ENCODE data around the gene EIF1.
A peak's percentile ranks its signal among the peaks of the same experiment; 100 is the strongest.

EIF1 gene

DNA sequence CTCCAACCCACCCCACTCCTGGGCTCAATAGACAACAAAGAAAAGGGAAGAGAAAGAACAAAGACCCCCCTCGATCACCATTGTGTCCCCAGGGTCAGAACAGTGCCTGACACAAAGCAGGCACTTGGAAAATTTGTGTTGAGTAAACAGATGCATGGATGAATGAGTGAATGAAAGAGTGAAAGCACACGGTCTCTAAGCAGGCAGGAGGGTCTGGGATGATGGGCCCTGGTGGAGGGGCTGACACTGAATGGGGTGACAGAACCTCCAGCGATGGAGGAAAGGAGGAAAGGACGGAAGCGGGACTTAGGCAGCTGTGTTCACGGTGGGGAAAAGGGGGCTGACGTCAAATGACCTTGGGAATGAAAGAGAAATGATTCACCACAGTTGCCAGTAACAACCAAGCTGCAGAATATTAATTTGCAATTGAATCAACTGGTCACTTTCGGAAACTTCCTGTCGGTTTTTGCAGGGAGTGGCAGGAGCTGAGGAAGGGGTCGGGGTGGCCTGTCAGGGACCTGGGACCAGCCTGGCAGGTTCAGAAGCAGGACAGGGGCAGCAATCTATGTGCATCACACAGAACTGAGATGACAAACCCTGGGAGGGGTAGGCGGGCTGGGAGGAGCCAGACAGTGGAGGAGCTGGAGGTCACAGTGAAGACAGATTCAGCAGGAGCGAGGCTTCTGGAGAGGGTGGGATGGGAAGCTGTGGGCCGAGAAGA is 16.7 kb downstream of the EIF1 start:
- DNase-seq: peak; percentile 85

DNA sequence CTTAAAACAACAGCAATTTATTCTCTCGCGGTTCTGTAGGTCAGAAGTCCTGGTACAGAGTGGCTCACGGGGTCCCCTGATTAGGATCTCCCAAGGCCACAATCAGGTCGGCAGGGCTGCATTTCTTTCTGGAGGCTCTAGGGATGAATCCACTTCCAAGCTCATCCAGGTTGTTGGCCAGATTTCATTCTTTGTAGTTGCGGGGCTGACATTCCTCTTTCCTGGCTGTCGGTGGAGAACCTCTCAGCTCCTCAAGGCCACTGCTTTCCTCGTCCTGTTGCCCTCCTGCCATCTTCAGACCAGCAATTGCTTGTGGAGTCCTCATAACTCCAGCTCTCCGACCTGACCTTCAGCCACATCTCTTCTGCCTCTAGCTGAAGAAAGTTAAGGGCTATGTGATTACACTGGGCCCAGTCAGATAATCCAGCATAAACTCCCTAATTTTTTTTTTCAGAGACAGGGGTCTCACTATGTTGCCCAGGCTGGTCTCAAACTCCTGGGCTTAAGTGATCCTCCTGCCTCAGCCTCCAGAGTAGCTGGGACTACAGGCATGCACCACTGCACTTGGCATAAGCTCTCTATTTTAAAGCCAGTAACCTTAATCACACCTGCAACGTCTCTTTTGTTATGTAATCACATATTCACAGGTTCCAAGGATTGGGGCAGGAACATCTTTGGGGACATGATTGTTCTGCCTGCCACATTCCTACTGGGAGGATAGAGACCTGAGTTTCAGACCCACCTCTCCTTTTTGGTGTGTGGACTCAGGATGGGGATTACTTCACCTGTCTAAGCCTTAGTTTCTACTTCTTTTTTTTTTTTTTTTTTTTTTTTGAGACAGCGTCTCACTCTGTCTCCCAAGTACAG is 19.4 kb downstream of the EIF1 start:
- peak; percentile 54 for DNase-seq

DNA sequence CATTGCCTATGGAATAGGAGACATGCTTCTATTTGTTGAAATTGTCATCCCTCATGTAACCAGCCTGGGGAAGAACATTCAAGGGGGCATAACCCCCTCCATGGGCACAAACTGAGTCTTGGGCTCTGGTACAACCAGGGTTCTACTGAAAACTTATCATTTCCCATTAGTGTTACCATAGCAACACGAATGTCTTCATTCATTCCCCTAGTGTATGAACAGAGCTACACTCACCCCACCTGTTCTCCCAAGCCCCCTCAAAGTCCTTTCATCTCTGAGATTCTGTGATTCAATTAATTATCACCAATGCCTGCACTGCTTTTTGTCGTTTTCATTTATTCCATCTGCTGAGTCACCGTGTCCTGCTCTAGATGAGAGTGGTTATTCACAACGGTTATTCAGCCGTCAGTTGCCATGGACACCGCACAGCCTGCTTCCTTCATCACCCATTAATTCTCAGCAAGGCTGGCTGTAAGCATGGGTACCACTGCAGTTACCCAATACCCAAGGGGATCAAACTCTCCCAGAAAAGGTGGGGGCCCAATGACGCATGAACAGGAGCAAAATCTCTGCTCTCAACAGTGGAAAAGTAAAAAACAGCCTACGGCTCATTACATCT is 21.9 kb downstream of the EIF1 start:
- peak; percentile 55 for DNase-seq

DNA sequence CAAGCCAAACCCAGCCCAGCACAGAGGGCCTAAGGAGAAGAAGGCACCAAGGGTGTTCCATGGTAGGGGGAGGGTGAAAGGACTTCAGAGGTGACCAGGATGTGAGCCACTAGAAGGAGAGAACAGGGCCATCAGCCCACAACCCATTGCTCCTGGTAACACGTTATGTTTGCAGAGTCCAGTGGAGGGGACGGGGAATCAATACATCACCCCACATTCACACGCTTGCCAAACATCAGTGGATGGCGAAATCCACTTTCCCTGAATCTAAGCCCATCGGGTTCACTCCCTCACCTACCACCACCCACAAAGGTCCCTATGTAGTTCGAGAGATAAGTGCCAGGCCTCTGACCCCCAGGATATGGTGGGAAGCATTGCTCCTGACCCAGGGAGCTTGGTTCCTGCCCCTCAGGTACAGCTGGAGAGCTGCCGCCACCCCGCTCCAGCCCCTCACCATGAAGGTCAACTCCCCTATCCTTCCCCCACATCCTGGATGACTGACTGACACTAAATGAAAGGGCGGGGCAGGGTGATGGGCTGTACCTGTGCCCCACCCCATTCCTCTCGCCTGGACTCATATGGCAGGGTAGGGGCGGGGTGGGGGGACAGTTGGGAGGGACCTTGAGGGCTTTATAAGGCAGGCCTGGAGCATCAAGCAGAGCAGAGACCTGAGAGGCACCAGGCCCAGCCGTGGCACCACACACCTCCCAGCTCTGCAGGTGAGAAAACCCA is 23.1 kb downstream of the EIF1 start, which contains the start of gene GAST:
GAST (plus strand) TSS at position 663 of the 732 bp plus-strand sequence. CDS start 3,106 bp downstream, outside the sequence.
- no peak for DNase-seq

DNA sequence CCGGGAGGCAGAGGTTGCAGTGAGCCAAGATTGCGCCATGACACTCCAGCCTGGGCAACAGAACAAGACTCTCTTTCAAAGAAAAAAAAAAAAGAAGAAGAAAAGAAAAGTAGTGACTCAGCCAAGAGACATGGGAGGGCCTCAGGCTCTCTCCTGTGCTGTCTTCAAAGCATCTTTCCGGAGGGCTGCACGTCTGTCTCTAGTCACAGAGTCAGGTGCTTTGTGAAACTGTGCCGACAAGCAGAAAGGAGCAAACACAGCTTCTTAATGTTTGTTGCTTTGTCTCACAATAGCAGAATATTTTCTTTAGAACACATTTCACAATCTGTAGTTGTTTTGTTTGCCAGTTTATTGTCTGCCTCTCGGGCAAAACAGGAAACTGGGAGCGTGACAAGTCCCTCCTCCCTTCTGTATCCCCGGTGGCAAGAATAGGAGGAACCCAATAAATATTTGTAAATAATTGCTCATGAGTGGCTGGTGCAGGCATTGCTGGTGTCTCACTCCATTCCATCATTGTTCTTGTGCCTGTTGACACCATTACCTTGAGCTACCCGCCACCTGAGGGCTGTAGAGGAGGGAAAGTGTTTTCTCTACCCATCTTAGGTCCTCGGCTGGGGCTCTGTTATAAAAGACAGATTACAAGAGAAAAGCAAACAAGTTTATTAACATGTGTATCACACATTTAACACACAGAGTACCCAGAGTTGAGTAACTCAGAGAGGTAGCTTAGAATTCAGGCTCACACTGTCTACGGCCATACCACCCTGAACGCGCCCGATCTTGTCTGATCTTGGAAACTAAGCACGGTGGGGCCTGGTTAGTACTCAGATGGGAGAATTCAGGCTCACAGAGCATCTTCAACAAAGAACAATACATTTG is 29.0 kb downstream of the EIF1 start:
- DNase-seq: peak; percentile 95

DNA sequence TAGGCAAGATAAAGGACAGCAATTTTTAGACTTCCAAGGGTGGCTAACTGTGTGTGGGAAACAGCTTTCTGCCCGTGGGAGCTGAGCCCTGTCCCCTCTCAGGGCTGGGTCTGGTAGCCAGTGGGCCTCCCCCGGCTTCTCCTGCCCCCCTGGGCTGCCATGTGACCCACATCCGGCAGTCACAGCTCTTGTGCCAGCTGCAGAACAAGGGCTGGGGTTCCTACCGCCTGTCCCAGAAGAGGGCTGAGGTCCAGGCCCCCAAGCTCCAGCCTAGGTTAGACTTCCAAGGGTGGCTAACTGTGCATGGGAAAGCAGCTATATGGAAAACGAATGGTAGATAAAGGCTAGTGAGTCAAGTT is 29.6 kb downstream of the EIF1 start:
- DNase-seq: peak; percentile 62

DNA sequence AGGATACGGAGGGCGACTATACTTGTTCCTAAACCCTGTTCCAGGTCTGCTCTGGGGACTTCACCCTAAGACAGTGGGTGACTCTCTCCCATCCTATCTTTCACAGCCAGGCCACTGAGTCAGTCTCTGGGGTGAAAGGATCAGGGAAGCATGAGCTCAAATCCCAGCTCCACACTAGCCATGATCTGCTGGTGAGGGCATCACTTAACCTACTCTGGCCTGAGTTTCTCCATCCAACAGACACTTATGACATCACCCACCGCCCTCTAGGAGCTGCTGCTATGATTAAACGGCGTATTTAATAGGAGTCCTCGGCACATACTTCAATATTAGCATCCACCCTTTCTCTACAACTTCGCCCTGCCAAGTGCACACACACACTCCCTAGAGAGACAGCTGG is 33.5 kb downstream of the EIF1 start:
- DNase-seq: no peak

DNA sequence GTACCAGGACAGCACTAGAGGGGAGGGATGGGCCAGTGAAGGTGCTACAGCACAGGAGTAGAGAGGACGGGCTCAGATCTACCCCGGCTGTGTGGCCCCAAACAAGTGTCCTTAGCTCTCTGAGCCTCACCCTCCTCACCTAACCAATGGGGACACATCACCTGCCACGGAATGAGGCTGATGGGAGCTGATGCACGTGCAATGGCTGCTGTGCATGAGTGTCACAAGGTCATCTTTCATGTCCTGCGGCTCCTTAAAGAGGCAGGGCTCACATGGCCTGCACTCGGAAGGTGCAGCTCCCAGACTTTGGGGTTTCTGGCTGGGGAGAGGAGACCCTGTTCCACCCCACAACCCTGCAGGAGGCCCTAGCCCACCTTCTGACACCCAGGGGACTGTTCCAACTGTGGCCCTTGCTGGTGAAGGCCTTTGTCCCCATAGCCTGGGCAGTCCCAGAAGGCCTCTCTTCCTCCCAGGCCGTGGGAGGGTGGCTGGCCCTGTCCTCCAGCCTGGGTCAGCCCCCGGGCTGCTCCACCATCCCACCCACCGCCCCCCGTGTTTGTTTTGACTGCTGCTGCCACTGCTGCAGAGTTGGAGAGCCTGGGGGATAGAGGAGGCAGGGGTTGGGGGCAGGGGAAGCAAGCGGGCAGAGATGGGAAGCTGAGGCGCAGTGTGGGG is 35.3 kb downstream of the EIF1 start:
- DNase-seq: no peak

DNA sequence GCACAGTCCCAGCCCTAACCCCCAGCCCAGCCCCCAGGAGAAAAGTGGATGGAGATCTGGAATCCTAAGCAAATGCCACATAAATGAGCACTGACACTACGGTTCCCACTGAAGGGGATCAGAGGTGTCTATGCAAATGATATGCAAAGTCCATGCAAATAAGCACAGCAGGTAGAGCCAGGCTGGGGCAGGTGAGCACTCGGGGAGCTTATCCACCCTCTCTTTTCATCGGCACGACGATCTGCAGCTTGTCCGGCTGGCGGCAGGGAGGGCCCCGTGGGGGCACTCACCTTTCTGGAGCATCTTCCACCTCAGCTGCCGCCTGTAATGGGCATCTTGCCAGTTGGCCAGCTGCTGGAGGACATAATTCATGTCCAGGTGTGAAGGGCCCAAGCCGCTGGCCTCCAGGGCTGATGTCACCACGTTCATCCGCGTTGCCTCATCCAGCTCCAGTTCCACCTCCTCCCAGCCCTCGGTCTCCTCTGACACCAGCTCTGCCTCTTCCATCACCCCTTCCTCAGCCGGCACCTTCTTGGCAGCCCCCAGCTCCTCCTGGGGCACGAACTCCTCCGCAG is 35.9 kb downstream of the EIF1 start:
- no peak for DNase-seq

DNA sequence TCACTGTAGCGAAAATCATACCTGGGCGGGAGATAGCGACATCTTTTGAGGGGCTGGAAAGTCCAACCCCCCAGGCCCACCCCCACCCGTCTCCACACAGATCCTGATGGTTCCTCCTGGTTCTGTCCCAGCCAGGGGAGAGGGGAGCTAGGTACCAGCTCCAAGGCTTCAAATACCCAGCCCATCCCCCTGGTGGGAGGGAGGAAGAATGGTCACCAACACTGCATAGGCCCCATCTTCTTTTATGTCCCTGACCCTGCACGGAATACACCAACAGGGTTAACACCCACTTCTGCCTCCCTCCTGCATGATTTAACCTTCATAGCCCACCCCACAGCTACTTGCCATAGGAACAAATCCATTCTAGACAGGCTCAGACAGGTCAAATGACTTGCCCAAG is 36.4 kb downstream of the EIF1 start:
- DNase-seq: no peak

DNA sequence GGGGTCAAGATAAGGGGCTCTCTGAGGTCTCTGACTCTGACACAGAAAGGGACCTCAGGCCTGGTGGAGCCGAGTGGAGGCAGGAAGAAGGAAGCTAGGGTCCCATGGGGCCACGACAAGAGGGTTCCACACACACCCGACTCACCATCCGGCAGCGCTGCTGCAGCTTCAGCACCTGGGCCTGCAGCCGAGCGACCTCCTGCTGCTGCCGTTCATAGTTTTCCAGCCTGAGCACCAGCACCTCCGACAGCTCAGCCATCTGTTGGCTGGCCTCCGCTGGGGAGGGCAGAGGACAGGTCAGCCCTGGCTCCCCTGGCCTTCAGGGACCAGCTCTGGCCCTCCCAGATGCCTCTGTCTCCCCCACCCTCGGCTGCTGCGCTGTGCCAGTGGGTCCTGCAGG is 39.4 kb downstream of the EIF1 start:
- peak; percentile 55 for DNase-seq

DNA sequence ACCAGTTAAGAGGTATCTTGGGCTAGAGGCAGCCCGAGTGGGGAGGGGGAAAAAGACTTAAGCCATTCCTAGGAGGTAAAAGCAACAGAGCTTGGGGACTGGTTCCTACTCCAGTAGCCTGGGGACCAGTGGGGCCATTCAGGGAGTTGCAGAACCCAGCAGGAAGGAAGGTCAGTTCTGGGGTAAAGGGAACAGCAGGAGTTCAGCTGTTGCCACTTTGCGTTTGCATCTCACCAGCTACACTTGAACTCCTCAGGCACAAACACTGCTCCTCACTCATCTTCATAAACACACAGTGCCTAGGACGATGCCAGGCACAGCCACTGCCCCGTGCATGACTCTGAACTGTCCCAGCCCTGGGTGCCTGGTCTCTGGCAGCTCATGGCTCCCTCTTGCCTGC is 41.8 kb downstream of the EIF1 start:
- no peak for DNase-seq

DNA sequence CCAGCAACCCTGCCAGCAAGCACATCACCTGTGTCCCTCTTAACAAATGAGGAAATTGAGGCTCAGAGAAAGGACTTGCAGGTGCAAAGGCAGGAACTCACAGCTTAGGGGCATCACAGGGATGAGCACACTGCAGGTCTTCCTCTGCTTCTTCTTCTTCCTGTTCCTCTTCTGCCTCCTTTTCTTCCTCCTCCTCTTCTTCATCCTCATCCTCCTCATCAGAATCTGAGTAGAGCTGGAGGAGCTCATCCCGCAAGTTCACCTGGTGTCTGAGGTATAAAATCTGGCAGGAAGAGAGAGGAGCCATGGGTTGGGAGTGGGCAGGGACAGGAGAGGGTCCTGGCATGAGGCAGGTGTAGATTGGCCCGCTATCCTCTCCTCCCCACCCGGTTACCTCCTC is 43.2 kb downstream of the EIF1 start:
- DNase-seq: no peak

DNA sequence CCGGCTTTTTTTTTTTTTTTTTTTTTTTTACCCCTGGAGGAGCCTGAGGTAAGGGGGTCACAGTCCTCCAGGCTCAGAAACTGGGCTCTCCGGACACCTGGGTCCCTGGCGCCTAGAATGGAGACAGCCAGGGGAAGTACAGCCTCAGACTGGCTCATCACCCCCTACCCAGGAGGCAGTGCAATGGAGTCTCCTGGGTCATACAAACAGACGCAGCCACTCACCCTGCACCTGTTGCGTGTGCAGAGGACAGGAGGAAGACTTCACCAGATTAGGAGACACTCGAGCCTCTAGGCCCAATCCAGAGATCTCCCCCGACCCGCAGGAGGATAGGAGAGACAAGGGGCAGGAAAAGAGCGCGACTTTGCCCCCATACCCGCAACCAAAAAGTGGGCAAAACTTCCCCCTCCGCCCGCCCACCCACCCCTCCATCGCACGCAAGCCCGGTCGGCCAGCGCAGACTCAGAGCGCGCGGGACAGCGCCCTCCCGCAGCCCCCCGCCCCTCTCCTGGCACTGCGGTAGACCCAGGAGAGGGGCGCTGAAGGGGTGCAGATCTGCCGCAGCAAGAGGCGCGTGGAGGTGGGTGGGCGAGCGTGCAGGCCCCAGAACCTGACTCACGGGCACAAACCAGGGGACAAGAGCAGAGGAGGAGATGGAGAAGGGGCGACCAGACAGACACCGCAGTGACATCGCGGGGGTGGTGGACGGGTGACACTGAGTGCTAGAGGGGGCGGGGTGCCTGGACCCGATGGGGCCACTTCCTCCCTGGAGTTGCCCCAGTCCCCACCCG is 44.9 kb downstream of the EIF1 start:
- DNase-seq: no peak

DNA sequence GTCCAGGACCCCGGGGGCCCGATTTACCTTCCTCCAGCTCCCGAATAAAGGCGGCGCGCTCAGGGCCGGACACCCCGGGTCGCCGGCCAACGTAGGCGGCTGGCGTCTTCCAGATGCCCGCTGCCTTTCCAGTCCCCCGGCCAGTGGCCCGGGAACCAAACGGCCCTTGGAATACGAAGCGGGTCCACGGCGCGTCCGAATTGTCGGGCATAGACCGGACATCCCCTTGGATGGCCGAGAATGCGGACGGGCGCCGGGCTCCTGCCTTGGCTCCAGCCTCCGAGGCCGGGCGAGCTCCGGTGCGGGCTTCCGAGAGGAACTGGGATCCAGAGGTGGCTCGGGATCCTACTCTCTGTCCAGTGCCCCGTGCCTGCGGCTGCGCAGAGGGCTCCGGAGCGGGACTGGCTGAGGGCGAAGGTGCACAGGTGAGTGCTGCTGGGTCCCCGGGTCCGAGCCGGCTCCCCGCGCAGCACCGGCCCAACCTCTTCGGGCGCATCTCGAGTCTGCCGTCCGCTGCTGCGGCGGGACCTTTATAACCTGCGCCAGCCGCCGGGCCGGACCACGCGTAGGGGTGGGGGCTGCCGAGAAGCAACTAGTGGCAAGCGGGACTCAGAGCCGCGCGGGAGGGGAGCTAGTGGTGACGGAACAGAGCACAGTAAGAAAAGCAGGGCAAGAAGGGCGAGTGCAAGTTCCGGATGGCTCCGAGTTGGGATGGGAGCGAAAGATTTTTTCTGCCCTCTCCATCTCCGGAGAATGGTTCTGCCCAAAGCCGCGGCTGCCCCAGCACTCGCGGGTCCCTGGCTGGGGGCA is 45.7 kb downstream of the EIF1 start, which contains the start of gene HAP1:
HAP1 (minus strand) TSS at position 505 of the 810 bp plus-strand sequence; CDS start at position 496, 9 bp downstream.
- peak; percentile 88 for DNase-seq

DNA sequence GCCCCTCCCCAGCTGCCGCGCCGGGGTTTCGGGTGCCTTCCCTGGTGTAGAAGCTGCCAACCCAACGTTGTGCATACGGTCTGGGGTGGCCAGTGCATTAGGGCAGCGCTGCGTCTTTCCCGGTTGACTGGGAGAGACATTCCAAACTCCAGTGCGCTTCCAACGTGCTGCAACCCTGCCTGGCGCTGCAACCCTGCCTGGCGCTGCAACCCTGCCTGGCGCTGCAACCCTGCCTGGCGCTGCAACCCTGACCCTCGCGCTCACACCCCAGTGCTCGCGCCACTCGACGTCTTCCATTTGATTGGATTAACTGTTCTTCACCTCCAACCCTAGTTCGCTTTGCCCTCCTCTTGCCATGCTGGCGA is 46.2 kb downstream of the EIF1 start:
- DNase-seq: no peak

DNA sequence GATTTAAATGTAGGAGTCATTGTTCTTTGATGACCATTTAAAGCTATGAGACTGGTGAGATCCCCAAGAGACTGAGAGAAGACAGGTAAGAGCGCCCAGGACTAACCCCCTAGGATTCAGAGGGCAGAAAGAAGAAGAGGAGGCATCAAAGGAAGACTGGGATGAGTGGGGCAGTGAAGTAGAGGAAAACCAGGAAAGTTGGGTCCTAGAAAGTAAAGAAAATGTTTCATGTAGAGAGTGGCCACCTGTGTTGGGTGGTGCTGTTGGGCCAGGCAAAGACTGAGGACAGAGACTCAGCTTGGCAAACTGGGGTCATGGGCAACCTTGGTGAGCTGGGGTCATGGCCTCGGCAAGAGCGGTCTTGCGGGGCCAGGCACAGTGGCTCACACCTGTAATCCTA is 47.1 kb downstream of the EIF1 start:
- no peak for DNase-seq

DNA sequence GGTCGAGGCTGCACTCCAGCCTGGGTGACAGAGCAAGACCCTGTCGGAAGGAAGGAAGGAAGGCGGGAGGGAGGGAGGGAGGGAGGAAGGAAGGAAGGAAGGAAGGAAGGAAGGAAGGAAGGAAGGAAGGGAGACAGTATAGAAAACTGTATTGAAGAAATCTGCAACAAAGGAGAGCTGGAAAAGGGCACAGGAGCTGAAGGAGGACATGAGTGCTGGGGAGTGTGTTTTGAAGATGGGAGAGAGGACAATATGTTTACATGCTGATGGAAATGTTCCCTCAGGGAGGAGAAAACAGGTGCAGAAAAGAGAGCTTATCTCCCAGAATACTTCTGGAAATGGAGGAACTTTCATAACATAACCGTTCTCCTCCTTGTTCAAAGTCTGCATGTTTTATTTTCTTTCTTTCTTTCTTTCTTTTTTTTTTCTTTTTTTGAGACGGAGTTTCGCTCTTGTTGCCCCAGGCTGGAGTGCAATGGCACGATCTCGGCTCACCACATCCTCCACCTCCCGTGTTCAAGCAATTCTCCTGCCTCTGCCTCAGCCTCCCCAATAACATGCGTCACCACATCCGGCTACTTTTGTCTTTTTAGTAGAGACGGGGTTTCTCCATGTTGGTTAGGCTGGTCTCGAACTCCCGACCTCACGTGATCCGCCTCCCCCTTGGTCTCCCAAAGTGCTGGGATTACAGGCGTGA is 48.4 kb downstream of the EIF1 start:
- no peak for DNase-seq

DNA sequence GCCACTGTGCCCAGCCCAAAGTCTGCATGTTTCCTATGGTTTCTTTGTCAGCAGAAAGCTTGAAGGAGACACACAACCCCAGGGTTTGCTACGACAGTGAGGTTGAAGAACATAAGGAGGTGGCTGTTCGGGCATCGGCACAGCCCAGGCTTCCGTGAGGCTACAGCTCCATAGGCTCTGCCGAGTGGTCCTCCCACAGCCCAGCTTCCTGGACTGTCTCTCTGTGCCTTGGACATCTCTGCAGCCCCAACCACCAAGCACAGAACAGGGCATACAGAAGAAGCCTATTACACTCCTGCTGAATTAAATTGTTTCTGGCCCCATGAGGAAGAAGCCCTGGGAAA is 49.0 kb downstream of the EIF1 start:
- no peak for DNase-seq

Measured in islet precursor cell (in vitro differentiated cells).